HCT116 (cell line): ENCODE measurements around the gene RP9.

ENCODE experiments used
- CBX3 ChIP-seq: IDR thresholded peaks from 2 replicates; pipeline ENCODE4 v1.6.1; 2012; ENCODE audit warnings: low read depth
- CEBPB ChIP-seq: IDR thresholded peaks from 2 replicates; pipeline ENCODE4 v1.6.1; 2012; ENCODE audit warnings: low read depth
- POLR2A ChIP-seq: IDR thresholded peaks from 2 replicates; pipeline ENCODE4 v1.7.0; 2011; ENCODE audit warnings: borderline replicate concordance; ENCODE audit not compliant: insufficient read depth, insufficient read length; ENCODE audit errors: extremely low read depth
- TF ChIP-seq, protein P1 (sequence below): IDR thresholded peaks from 2 replicates; pipeline ENCODE4 v1.6.1; 2012

DNA sequence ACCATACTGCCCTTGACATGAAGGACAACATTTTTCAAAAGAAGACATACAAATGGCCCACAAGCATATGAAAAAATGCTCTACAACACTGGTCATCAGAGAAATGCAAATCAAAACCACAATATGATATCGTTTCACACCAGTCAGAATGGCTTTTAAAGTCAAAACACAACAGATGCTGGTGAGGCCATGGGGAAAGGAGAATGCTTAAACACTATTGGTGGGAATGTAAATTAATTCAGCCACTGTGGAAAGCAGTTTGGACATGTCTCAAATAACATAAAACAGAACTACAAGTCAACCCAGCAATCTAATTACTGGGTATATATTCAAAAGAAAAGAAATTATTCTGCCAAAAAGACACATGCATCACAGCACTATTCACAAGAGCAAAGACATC is 42.4 kb downstream of the RP9 start:
- TF ChIP-seq, protein P1, sequence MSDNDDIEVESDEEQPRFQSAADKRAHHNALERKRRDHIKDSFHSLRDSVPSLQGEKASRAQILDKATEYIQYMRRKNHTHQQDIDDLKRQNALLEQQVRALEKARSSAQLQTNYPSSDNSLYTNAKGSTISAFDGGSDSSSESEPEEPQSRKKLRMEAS: no peak
- TF ChIP-seq POLR2A (no peak), CEBPB (no peak), CBX3 (no peak)
